ENCODE data around the gene THRSP.
"Not testable (repeated sequence)": the region's sequence is repeated elsewhere in the genome, so short reads cannot be mapped to it uniquely, and the experiment has no call there.

DNA sequence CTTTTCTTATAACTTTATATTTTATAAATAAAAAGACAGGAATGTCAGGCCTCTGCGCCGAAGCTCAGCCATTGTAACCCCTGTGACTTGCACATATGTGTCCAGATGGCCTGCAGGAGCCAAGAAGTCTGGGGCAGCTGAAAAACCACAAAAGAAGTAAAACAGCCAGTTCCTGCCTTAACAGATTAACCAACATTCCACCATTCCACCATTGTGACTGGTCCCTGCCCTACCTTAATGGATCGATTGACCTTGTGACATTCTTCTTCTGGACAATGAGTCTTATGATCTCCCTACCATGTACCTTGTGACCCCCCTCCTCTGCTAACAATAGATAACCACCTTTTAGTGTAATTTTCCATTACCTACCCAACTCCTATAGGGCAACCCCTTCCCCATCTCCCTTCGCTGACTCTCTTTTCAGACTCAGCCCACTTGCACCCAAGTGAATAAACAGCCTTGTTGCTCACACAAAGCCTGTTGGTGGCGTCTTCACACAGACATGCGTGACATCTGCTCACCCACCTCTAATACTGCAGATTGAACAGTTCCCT is 22.9 kb downstream of the THRSP start:
- TF ChIP-seq POLR2A (IDR thresholded peaks at IDR 0.05; ENCODE audit: control extremely low read depth in 1 of 2, low read depth in 2 of 2, low read length in 2 of 2); HDAC6 (IDR thresholded peaks at IDR 0.05; ENCODE audit: low read depth, low read length); SIN3A (conservative IDR thresholded peaks at IDR 0.05 in 1 of 2, IDR thresholded peaks at IDR 0.05 in 1 of 2; ENCODE audit: low read depth in 1 of 2, low read length in 2 of 2); CBX5 (IDR thresholded peaks at IDR 0.05; ENCODE audit: low read depth, low read length); TEAD4 (IDR thresholded peaks at IDR 0.05; ENCODE audit: low read depth, low read length); MAFK (IDR thresholded peaks at IDR 0.05; ENCODE audit: low read depth, low read length); YY1 (IDR thresholded peaks at IDR 0.05; ENCODE audit: low read depth, low read length); GABPA (IDR thresholded peaks at IDR 0.05; ENCODE audit: borderline replicate concordance, insufficient read depth, low read length): not testable (repeated sequence)
- TF ChIP-seq, protein P1, sequence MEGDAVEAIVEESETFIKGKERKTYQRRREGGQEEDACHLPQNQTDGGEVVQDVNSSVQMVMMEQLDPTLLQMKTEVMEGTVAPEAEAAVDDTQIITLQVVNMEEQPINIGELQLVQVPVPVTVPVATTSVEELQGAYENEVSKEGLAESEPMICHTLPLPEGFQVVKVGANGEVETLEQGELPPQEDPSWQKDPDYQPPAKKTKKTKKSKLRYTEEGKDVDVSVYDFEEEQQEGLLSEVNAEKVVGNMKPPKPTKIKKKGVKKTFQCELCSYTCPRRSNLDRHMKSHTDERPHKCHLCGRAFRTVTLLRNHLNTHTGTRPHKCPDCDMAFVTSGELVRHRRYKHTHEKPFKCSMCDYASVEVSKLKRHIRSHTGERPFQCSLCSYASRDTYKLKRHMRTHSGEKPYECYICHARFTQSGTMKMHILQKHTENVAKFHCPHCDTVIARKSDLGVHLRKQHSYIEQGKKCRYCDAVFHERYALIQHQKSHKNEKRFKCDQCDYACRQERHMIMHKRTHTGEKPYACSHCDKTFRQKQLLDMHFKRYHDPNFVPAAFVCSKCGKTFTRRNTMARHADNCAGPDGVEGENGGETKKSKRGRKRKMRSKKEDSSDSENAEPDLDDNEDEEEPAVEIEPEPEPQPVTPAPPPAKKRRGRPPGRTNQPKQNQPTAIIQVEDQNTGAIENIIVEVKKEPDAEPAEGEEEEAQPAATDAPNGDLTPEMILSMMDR (IDR thresholded peaks at IDR 0.05; ENCODE audit: control extremely low read depth in 1 of 3, insufficient read depth in 1 of 3, low read depth in 1 of 3, low read length in 3 of 3): not testable (repeated sequence)
